Measurements from ENCODE around the gene KSR1.
"Not testable (repeated sequence)": the region's sequence is repeated elsewhere in the genome, so short reads cannot be mapped to it uniquely, and the experiment has no call there.

Gene KSR1

GRCh38 chr17:27610304-27610677, 154.0 kb downstream of the KSR1 start:
- DNase-seq (ENCODE audit: low read depth): no peak

GRCh38 chr17:27612160-27612770, 156.0 kb downstream of the KSR1 start:
- no peak for DNase-seq (ENCODE audit: low read depth)

GRCh38 chr17:27613433-27613832, 157.2 kb downstream of the KSR1 start:
- no peak for DNase-seq (ENCODE audit: low read depth)

- DNase-seq (ENCODE audit: low read depth): no peak
These were observed 158.9 kb downstream of the KSR1 start for GRCh38 chr17:27615121-27615520.

- no peak for DNase-seq (ENCODE audit: low read depth)
These were observed 160.2 kb downstream of the KSR1 start for GRCh38 chr17:27616414-27616813.

GRCh38 chr17:27618417-27618816, 162.2 kb downstream of the KSR1 start:
- DNase-seq (ENCODE audit: low read depth): no peak

- DNase-seq (ENCODE audit: low read depth): no peak
These were observed 164.5 kb downstream of the KSR1 start for GRCh38 chr17:27620721-27621120.

- no peak for DNase-seq (ENCODE audit: low read depth)
These were observed 165.3 kb downstream of the KSR1 start for GRCh38 chr17:27621536-27621935.

- no peak for DNase-seq (ENCODE audit: low read depth)
These were observed 165.8 kb downstream of the KSR1 start for GRCh38 chr17:27621942-27622559.

GRCh38 chr17:27622986-27623385, 166.7 kb downstream of the KSR1 start:
- DNase-seq (ENCODE audit: low read depth): no peak

GRCh38 chr17:27623614-27624013, 167.4 kb downstream of the KSR1 start:
- no peak for DNase-seq (ENCODE audit: low read depth)

GRCh38 chr17:27624539-27624938, 168.3 kb downstream of the KSR1 start:
- no peak for DNase-seq (ENCODE audit: low read depth)

GRCh38 chr17:27625856-27626255, 169.6 kb downstream of the KSR1 start:
- no peak for DNase-seq (ENCODE audit: low read depth)

- no peak for DNase-seq (ENCODE audit: low read depth)
These were observed 171.3 kb downstream of the KSR1 start for GRCh38 chr17:27627514-27627913.

- no peak for DNase-seq (ENCODE audit: low read depth)
These were observed 172.1 kb downstream of the KSR1 start for GRCh38 chr17:27628376-27628775.

GRCh38 chr17:27629260-27629659, 173.0 kb downstream of the KSR1 start:
- DNase-seq (ENCODE audit: low read depth): not testable (repeated sequence)

GRCh38 chr17:27630607-27631410, 174.6 kb downstream of the KSR1 start, which contains the start of gene LGALS9:
LGALS9 (plus strand) TSS chr17:27631188; CDS start chr17:27631266, 78 bp downstream.
- no peak for DNase-seq (ENCODE audit: low read depth)

GRCh38 chr17:27631411-27631760, 175.1 kb downstream of the KSR1 start:
- no peak for DNase-seq (ENCODE audit: low read depth)

- no peak for DNase-seq (ENCODE audit: low read depth)
These were observed 175.9 kb downstream of the KSR1 start for GRCh38 chr17:27631897-27632725.

GRCh38 chr17:27632766-27633165, 176.5 kb downstream of the KSR1 start:
- DNase-seq (ENCODE audit: low read depth): not testable (repeated sequence)

GRCh38 chr17:27633312-27634025, 177.2 kb downstream of the KSR1 start:
- no peak for DNase-seq (ENCODE audit: low read depth)

GRCh38 chr17:27634026-27634335, 177.7 kb downstream of the KSR1 start:
- no peak for DNase-seq (ENCODE audit: low read depth)
